Hematopoietic multipotent progenitor cell (in vitro differentiated cells): Measurements from ENCODE around the gene HMX2. TPM values are rescaled to one million over a fixed set of nuclear protein-coding genes. Genes with fewer than 3 reads are reported as not detected.
"Not testable (repeated sequence)": the region's sequence is repeated elsewhere in the genome, so short reads cannot be mapped to it uniquely, and the experiment has no call there.

Experiments used
- DNase-seq, 3 donors: peaks; one replicate each; pipeline ENCODE4 v3.0.0-alpha.2; 2011 to 2015; ENCODE audit warnings: low read depth in 2 of 3, low spot score in 2 of 3
- total RNA-seq: library from RNA; depleted of rRNA; stranded (reverse); fragments of >200 nt; gene quantifications from one replicate; pipeline ENCODE4 v1.2.3, GENCODE V29; 2012

The HMX2 gene
- total RNA-seq, 1 donor, result not detected

DNA sequence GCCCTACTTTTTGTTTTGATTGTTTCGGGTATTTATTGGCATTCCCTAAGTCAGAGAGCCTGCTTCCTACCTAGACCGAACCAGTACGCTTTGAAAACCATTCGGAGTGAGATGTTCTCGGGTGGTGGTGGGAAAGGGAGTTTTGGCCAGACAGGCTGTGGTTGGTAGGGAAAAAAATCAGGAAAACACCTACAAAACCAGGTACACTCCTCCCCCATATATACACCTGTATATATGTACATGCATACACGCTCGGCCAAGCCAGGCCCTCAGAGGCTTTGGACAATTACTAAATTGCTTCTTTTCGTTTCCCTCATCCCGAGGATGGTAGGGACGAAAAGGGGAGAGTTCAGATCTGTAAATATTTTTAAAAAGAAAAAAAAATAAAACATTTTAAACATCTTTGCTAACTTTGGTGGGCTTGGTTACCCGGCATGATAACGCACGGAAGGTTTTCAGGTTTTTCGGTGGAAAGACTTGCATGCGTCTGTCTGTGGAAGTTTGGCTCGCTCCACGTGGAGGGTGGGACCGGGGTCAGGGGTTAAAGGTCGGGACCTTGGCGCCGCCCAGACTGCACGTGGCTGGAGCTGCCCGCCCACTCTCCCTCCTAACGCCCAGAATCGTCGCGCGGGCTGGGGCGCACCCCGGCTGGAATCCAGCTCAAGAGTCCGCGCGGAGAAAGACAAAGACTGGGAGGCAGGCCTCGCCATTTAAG, 2.5 kb downstream of the HMX2 start:
- peak in 1 of 3 donors; percentile 26 for DNase-seq

DNA sequence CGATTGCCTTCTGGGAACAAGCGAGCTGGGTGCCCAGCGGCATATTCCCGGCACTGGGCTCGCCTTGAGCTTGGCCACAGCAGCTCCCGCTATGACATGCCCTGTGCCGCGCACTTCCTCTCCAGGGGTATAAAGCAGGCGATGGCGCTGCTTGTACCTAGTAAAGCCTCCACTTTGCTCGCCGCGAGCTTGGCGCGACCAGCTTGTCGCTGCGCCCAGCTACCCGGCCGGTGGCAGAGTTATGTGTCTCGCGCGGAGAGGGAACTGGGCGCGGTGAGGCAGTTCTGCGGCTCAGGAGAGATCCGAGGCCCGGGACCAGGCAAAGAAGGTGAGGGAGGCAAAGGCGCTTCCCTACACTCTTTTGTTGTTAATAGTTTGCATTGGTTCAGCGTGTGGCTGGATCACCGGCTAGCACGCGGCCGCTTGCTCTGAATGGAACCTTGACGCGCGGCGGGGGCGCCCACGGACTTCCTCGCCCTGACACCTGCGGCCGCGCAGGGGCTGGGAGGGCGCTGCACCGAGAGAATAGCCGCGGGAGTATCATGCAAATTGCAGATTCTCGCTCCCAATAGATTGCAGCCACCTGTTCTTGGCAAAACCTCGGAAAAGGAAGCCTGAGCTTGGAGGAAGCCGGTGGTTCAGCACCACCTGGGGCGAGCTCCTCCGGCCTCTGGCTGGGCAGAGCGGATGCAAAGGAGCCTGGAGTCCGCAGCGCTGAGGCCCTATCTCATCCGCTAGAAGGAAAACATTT, 3.2 kb downstream of the HMX2 start:
- peak in 1 of 3 donors; percentile 43 for DNase-seq

DNA sequence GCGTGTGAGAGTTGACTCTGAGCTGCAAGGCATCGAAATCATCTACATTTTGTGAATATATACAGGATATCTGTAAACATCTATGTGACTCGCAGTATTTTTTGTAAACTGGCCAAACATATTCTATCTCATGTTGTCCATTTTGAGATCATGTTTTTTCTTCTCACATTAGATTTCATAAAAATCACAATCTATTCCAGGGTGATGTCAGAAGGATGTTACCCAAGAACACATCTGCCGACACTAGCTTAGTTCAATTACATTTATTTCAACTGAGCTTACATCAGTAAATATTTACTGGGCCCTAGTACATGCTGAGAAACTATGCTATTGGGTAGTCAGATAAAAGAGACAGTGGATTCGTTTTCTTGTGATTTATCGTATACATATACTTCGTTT, 3.8 kb downstream of the HMX2 start:
- peak in 1 of 3 donors; percentile 21 for DNase-seq

DNA sequence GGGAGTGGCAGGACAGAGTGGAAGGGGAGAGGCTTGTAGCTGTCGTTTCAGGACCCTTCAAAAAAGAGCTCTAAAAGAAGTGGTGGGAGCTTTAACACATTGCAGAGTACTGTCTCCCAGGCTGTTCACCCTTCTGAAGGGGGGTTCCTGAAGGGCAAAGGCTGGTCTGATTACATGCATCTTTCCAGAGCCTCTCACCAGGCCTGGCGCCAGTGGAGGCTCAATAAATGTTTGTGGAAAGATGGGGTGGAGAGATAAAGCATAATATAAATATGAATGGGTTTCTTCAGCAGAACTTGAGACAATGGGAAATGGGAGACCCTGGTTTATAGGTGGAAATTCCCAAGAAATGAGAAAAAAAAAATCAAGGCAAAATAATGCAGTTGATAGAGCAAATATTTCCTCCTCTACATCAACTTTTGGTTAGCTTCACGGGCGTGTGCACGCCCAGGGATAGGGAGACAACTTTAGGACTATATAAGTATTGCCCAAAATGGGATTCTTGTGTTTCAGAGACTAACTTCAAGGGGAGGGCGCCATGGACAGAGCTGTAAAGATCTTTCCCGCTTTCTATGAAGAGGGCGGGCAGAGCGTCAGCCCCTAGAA, 5.7 kb downstream of the HMX2 start:
- DNase-seq, result no peak

DNA sequence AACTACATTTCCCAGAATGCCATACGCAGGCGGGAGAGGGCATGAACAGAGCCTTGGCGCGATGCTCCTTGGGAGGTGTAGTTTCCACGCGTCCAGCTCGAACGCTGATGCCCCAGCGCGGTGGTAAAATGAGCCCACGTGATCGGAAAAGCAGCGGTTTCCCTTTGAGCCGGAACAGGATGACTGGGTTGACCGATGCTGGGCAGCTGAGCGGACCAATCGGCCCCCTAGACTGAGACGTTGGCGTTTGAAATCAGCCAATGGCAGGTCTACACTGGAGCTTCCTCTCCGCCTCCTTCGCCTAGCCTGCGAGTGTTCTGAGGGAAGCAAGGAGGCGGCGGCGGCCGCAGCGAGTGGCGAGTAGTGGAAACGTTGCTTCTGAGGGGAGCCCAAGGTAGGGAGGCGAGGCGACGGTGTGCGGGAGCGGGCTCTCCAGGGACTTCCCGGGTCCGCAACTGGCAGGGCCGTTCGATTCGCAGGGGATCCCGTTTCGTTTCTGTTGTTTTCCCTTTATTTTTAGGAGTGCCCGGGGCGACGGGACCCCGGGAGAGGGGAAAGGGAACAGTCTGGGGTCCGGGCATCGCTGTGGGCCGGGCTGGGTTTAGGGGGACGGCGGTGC, 6.3 kb downstream of the HMX2 start, which contains the start of gene BUB3:
Gene BUB3, plus strand, starts transcription at position 311 of the 619 bp plus-strand sequence. CDS start 516 bp downstream, outside the sequence.
- peak; percentile 88 to 99 (median 99) for DNase-seq

DNA sequence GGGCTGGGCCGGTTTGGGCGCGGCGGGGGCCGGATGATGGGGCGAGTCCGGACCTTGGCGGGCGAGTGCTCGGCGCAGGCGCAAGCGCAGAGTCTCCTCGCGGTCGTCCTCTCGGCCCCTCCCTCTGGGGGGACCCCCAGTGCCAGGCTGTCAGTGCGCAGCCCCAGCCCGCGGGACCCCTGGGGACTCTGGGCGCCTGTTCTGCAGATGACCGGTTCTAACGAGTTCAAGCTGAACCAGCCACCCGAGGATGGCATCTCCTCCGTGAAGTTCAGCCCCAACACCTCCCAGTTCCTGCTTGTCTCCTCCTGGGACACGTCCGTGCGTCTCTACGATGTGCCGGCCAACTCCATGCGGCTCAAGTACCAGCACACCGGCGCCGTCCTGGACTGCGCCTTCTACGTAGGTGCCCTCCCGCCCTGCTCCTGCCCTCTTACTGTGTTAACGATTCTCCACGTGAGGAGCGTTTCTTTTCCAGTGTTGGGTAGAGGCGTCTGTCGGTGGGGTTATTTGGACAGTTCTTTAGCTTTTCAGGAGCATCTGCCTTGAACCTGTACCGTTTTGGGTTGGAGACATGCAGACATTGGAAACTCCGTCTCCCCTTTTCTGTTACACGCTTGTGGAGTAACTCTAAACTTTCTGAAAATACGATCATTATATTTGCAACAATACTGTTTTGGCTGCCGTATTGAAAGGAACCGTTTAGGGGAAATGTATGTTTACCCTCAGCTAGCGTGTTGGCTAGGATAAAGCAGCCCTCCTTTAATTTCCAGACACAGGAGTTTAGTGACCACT, 7.0 kb downstream of the HMX2 start:
- peak in 1 of 3 donors; percentile 22 for DNase-seq

DNA sequence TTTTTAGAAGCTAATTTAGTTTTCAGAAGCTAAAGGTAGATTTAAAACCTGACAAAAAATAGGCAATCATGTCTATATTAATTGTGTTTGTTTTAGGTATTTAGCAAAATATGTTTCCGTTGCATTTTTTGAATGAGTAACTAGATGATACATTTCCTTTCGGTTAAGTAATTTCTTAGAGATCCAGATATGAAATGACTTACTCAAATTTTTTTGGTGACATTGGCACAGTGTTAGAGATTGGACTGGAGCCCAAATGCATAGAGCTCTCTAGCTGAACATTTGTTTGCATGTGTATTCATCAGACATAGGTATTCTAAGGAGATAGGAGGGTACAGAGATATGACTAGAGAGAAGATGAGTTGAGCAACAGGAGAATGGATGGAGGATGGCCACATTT, 8.1 kb downstream of the HMX2 start:
- DNase-seq, result no peak

DNA sequence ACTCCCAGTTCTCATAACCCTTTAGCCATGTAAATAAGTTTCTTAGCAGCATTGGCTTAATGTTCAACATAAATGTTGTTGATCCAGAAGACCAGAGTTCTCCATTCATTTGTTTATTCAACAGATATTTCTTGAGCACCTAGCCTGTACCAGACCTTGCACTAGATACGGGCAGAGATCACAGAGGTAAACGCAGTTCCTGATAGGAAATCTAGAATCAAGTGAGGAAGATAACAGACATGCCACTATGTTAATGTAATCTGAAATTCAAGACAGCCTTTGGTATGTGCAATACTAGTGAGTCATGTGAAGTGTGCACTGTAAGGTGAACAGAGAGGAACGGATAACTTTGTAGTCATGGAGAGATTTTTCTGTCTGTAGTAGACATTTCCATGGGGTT, 9.3 kb downstream of the HMX2 start:
- DNase-seq, result no peak

DNA sequence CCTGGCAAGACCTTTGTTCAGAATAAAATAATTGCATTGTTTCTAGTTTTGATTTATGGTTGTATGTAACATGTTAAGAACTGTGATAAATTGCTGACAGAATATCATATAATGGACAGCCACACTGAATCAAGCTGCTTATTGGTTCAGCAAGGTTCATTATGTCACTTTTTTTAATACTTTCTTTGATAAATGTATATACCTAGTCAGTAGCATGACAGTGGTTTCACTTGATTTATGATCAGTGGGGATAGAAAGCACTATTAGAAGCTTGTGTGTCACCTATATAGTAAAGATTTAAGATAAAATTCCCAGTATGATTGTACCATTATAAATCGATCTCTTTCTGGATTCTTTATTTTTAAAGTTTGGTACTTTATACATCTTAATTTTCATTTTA, 10.7 kb downstream of the HMX2 start:
- no peak for DNase-seq

DNA sequence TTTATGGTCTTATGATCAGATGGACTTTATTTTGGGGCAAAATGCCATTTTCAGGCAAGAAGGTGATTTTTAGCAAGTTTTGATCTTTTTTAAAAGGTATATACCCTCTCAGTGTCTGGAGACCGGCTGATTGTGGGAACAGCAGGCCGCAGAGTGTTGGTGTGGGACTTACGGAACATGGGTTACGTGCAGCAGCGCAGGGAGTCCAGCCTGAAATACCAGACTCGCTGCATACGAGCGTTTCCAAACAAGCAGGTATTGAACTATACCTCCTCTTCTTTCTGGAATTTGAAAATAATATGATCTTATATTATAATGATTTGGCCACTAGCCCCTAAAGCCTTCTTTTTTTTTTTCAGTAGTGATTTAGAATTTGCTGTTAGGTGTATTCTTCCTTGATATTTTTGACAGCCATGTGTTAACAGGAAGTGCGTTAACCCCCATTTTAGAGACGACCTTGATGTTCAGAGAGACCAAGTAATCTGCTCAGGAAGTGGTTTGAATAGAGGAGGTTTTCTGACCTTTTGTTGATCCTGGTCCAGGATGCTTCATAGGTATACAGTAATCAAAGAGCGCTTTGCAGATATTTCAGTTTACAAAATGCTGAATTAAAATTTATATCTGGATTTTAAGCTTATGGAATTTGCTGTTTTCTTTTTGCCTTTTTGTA, 12.5 kb downstream of the HMX2 start:
- DNase-seq, result no peak

DNA sequence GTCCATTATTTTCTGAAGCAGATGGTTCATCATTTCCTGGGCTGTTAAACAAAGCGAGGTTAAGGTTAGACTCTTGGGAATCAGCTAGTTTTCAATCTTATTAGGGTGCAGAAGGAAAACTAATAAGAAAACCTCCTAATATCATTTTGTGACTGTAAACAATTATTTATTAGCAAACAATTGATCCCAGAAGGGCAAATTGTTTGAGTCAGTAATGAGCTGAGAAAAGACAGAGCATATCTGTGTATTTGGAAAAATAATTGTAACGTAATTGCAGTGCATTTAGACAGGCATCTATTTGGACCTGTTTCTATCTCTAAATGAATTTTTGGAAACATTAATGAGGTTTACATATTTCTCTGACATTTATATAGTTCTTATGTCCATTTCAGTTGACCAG, 16.4 kb downstream of the HMX2 start:
- no peak for DNase-seq

DNA sequence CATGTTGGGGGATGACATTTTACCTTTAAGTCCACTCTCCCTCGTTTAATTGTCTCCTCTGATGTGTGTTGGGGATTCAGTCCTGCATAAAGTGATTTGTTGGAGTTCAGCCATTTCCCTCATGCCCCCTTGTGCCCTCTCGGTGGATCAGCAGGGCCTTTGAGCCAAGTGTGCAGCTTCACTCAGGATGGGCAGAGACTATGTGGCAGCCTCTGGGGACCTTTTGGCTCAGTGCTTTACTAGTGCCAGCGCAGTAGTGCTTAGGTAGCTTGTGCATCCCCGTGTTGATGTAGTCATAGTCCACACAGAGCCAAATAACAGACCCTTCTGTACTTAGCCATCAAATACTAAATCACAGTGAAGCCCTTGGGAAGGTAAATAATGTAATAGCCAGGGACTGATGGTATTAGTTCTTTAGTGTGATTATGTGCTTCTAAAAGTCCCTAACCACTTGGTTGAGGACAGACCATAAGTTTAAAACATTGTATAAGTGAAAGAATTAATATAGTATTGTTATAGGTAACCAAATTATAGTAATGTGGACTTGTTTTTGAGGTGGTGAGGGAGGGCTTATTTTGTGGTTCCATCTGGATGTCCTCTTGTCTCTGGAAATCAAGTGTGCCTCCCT, 17.6 kb downstream of the HMX2 start:
- DNase-seq, result no peak

DNA sequence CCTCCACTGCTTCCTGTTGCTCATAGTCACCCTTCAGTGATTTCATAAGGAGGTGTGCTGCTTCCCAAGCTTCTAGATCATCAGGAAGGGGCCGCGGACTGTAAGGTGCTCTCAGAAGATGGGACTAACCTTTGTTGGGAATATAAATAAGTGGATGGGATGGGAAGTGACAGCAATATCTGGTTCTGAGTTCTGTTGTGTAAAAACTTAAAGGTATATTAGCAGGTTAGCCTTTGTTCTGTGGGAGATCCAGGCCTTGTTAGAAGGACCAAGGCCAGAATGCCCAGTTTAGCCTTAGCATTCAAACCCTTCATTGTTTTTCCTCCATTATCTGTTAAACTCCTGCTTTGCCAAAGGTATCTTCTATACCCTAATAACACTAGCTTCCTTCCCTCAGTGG, 18.7 kb downstream of the HMX2 start:
- no peak for DNase-seq

DNA sequence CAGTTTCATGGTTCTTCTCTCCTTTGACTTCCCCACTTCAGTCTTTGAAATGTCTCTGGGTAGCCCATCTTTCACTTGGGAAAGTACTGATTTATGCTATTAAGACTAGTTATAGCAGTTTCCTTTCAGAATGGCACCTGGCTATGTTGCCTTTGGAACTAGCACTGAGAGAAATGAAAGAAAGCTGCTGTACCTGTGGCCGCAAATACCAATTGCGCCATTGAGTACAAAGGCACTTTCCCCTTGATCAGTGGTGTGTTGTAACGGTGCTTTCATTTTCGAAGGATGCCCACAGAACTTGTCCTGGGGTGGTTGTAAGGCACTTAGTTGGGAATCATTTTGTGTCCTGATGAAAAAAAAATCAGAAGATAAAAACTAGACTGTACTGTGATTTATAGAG, 23.0 kb downstream of the HMX2 start:
- DNase-seq, result no peak

DNA sequence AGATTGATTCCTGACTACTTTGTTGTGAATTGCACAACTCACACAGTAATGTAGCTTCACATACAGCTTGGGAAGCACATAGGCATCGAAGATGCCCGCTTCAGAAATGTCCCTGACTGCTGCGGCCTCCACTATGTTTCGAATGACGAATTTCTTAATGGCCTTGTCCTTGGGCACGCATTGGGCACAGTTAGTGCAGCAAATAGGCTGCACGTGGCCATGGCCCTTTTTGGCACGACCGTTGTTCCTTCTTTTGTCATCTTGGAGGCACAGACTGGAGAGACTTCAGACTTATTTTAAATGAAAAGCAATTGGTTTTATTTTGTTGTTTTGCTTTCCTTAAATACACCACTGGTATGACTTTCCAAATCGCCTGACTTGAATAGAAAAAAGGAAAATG, 23.7 kb downstream of the HMX2 start:
- not testable (repeated sequence) for DNase-seq

DNA sequence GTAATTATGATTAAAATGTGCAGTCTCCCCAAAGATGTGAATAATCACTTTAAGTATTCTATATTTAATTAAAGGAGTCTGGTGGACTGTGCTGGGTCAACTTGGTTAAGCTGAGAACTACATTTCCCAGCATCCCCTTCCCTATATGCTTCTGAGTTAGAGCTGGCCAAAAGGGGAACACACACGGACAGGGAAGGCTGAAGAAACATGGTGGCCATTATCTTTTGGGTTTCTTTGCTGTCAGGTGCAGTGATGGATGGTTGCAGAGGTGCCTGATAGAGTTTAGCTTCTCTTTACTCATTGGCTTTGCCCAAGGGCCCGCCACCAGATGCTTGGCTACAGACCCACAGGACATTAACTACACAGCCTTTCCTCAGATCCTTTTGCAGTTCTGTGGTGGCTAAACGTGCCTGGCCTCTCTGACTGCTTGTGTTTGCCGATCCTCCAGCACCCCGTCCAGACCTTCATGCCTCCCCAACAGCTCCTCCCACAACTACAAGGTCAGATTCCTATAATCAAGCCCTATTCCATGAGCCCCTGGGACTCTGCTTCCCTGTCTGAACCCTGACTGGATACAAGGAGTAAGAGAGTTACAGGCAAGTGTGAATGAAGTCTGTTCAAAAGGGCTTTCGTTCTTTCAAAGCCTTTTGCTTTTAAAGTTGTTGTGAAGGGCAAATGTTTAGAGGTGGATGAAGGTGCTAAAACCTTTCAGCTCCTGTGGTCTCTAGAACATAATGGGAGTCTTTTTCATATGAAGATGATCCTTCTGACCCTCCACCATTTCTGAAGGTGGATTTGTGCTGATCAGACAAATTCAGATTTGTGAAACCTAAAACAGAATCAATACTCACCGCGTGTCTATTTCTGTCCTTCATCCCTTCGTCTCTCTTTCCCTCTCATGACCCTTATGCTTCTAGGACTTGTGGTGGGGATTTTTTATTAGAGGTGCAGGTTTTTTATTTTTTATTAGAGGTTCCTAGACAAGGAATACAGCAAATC, 27.8 kb downstream of the HMX2 start:
- no peak for DNase-seq

DNA sequence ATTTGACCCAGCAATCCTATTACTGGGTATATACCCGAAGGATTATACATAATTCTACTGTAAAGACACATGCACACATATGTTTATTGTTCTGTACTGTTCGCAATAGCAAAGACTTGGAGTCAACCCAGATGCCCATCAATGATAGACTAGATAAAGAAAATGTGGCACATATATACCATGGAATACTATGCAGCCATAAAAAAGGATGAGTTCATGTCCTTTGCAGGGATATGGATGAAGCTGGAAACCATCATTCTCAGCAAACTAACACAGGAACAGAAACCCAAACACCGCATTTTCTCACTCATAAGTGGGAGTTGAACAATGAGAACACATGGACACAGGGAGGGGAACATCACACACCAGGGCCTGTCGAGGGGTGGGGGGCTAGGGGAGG, 30.5 kb downstream of the HMX2 start:
- not testable (repeated sequence) for DNase-seq
